Calu3 (cell line): Measurements from ENCODE around the gene UNC13C. TPM values are rescaled to one million over a fixed set of nuclear protein-coding genes. Genes with fewer than 3 reads are reported as not detected.

Source experiments
- BruUV-seq: library from RNA; stranded (reverse); fragments of 400-500 nt; replicated peaks from 2 replicates; lab custom pipeline; 2021; lab: Mats Ljungman, UMichigan
- CTCF ChIA-PET: fragments of 300-600 bp; sonication (Branson Sonifier 250); formaldehyde crosslinking; loops from one replicate; lab custom pipeline; 2022; ENCODE audit warnings: antibody characterized with exemption; lab: Charles Lee
- DNase-seq: peaks from one replicate; pipeline ENCODE4 v3.0.0; 2022
- H3K27ac Mint-ChIP-seq: one replicate; pipeline ENCODE4 v1.8.0; 2022; ENCODE audit warnings: mixed read lengths; ENCODE audit not compliant: unreplicated experiment
- H3K27me3 Mint-ChIP-seq: one replicate; pipeline ENCODE4 v1.8.0; 2022; ENCODE audit warnings: mixed read lengths; ENCODE audit not compliant: unreplicated experiment
- H3K36me3 Mint-ChIP-seq: one replicate; pipeline ENCODE4 v1.8.0; 2022; ENCODE audit warnings: mild to moderate bottlenecking, moderate library complexity, mixed read lengths; ENCODE audit not compliant: insufficient read depth, unreplicated experiment
- H3K4me1 Mint-ChIP-seq: one replicate; pipeline ENCODE4 v1.8.0; 2022; ENCODE audit warnings: mild to moderate bottlenecking, low read depth, mixed read lengths; ENCODE audit not compliant: unreplicated experiment
- H3K4me3 Mint-ChIP-seq: one replicate; pipeline ENCODE4 v1.8.0; 2022; ENCODE audit warnings: mild to moderate bottlenecking, low read depth, moderate library complexity, mixed read lengths; ENCODE audit not compliant: unreplicated experiment
- H3K9me3 Mint-ChIP-seq: one replicate; pipeline ENCODE4 v1.8.0; 2022; ENCODE audit warnings: low read depth, mixed read lengths; ENCODE audit not compliant: unreplicated experiment
- intact Hi-C: fragments of 100-400 bp; cut with micrococcal nuclease; formaldehyde crosslinking; loops from one replicate; pipeline ENCODE4 v1.10.0; 2022; ENCODE audit not compliant: unreplicated experiment
- total RNA-seq: library from RNA; stranded (reverse); gene quantifications from 2 replicates; pipeline ENCODE4 v1.2.3, GENCODE V29; 2022
- TF ChIP-seq, protein P1 (sequence below): fragments of 200-600 bp; IDR thresholded peaks from one replicate; pipeline ENCODE4 v1.8.0; 2022; ENCODE audit warnings: antibody characterized with exemption; ENCODE audit not compliant: unreplicated experiment

The UNC13C gene
- total RNA-seq, 1 experiment from 2014 or later, result 0.38 TPM

DNA sequence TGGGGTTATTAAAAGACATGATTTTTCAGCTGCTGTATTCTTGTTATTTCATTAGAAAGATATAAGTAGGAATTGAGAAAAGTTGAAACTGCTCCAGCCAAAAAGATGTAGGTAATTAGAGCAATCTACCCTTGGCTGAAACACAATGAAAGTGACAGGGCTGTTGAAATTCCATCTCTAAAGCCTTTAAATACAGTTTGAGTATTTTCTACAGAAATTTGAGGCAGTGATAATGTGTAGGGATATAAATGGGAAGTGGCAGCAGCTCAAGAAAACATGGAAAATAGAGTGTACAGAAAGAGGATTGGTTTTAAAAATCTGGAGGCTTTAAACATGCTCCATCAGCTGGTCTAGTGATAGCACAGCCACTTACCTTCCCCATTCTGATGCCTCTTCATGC, 22.8 kb upstream of the UNC13C start:
- no peak overlapping the region for H3K27ac Mint-ChIP-seq
- no peaks in the 10 kb centered on the region for H3K36me3 Mint-ChIP-seq
- no peaks in the 10 kb centered on the region for H3K27me3 Mint-ChIP-seq
- H3K9me3 Mint-ChIP-seq, result no peaks in the 10 kb centered on the region
- DNase-seq, result no peak
- intact Hi-C loops, result no loop called here
- no peak overlapping the region for H3K4me3 Mint-ChIP-seq
- CTCF ChIA-PET, result no interaction called here
- TF ChIP-seq, protein P1, sequence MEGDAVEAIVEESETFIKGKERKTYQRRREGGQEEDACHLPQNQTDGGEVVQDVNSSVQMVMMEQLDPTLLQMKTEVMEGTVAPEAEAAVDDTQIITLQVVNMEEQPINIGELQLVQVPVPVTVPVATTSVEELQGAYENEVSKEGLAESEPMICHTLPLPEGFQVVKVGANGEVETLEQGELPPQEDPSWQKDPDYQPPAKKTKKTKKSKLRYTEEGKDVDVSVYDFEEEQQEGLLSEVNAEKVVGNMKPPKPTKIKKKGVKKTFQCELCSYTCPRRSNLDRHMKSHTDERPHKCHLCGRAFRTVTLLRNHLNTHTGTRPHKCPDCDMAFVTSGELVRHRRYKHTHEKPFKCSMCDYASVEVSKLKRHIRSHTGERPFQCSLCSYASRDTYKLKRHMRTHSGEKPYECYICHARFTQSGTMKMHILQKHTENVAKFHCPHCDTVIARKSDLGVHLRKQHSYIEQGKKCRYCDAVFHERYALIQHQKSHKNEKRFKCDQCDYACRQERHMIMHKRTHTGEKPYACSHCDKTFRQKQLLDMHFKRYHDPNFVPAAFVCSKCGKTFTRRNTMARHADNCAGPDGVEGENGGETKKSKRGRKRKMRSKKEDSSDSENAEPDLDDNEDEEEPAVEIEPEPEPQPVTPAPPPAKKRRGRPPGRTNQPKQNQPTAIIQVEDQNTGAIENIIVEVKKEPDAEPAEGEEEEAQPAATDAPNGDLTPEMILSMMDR, result no peak
- no peaks in the 10 kb centered on the region for H3K4me1 Mint-ChIP-seq
- BruUV-seq, result no TSS peak

DNA sequence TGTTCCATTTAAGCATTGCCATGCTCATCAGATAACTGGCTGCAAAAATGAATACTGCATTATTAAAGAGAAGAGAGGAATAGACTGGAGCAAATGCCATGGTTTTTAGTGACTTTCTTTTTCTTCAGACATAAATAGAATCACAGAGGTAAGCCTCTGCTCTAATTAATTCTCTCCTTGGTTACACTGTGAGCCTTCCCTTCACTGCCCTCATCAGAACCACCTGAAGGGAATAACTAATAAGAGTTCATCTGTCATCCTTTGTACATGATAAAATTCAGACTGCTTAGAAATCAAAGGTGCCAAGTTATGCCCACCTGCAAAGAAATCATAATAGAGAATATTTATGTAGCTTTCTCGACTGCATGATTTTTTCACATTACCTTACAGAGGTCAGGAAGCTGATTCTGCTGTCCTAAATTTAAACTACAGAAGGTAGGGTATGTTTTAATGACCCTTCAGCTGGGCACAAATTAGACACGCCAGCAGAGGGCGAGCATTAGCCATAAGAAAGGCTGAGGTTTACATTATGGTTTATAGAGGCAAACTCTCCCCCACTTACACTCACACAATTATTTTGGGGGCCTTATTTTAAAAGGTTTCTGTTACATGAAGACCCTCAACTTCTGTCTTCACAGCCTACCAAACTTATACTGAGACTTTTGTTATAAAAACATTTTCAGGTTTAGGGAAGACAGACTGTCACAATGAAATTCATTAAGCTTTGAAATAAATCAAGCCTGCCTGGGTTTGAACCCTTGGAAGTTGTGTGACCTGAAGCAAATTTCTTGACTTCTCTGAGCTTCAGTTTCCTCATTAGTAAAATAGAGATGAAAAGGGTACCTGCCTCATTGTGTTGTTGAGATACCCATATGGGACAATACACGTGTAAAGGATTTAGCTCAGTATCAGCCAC, 15.3 kb upstream of the UNC13C start:
- intact Hi-C loops, result loop anchor here (1.0 to 10.0 kb wide), 6 partner anchors 154 to 1474 kb away; partner anchors contain the start of gene RAB27A
- Mint-ChIP-seq H3K4me3 (no peak overlapping the region), H3K27me3 (no peaks in the 10 kb centered on the region), H3K4me1 (no peaks in the 10 kb centered on the region), H3K9me3 (no peaks in the 10 kb centered on the region), H3K27ac (no peak overlapping the region), H3K36me3 (no peaks in the 10 kb centered on the region)
- no TSS peak for BruUV-seq
- CTCF ChIA-PET, result interaction anchor here (0.8 to 1.5 kb wide), 5 partner anchors 12 to 1146 kb away, joined by 3 to 15 read pairs (median 4); partner anchors contain the start of gene UNC13C
- TF ChIP-seq, protein P1, result peak; percentile 73
- peak; percentile 67 for DNase-seq

DNA sequence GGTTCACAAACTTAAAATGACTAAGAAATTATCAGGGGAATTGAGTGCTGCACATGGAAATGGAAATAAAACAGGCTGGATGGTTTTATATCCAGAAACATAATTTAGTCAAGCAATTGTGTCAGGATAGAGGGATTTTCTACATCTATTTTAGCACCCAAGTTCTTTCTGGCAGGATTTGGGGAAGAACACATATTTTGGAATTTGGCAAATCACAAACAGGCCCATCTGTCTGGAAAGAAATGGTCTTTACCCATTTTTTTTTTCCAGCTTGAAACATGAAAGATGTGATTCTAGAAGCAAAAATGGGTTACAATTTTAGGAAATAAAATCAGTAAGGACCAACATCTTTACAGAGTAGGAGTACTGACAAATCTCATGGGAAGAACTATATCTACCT, 14.4 kb upstream of the UNC13C start:
- H3K9me3 Mint-ChIP-seq, result no peaks in the 10 kb centered on the region
- DNase-seq, result no peak
- H3K27me3 Mint-ChIP-seq, result no peaks in the 10 kb centered on the region
- no peak overlapping the region for H3K4me3 Mint-ChIP-seq
- no peak overlapping the region for H3K27ac Mint-ChIP-seq
- H3K36me3 Mint-ChIP-seq, result no peaks in the 10 kb centered on the region
- no peaks in the 10 kb centered on the region for H3K4me1 Mint-ChIP-seq
- intact Hi-C loops, result loop anchor here (1.0 to 10.0 kb wide), 6 partner anchors 155 to 1474 kb away; partner anchors contain the start of gene RAB27A
- no TSS peak for BruUV-seq
- TF ChIP-seq, protein P1, result no peak
- CTCF ChIA-PET, result interaction anchor here (0.8 to 1.5 kb wide), 5 partner anchors 11 to 1145 kb away, joined by 3 to 15 read pairs (median 4); partner anchors contain the start of gene UNC13C

DNA sequence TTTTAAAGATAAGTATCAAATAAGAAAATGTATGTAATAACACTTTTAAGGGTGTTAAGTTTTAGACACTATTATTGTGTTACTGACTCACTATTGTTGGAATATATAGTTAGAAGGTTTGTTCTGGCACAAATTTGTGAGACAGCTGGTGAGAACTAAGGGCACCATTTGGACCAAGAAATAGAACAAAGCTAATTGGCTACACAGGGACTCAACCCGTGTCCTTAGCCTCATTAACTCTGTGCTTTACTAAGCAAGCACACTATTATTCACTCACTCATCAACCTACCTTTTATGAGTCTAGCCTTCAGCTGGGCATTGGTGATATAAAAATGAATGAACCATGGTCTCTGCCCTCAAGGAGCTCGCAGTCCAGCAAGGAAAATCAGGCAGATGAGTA, 4.1 kb upstream of the UNC13C start:
- Mint-ChIP-seq H3K36me3 (peaks cover 5% of the 10 kb centered on the region), H3K4me3 (no peak overlapping the region), H3K27ac (no peak overlapping the region), H3K9me3 (no peaks in the 10 kb centered on the region), H3K27me3 (no peaks in the 10 kb centered on the region), H3K4me1 (peaks cover 7% of the 10 kb centered on the region)
- intact Hi-C loops, result loop anchor here (10.0 kb wide), 2 partner anchors 821 to 1041 kb away; no protein-coding TSS in a partner anchor
- TF ChIP-seq, protein P1, result no peak
- CTCF ChIA-PET, result interaction anchor here (0.9 kb wide), 1 partner anchor 11 kb away, joined by 4 read pairs; no protein-coding TSS in a partner anchor
- no TSS peak for BruUV-seq
- DNase-seq, result no peak
